Upper lobe of right lung (tissue), 1 donor: Measurements from ENCODE around the gene STX12. TPM values are rescaled to one million over a fixed set of nuclear protein-coding genes. Genes with fewer than 3 reads are reported as not detected.

ENCODE experiments used
- ATAC-seq: fragments of 200-7000 bp; cut with Tn5 transposase; one replicate; pipeline ENCODE4 v1.9.1; 2020; ENCODE audit warnings: mild to moderate bottlenecking, moderate library complexity
- DNase-seq: peaks from one replicate; pipeline ENCODE4 v3.0.0-alpha.2; 2020
- H3K27ac ChIP-seq: fragments of 200-600 bp; one replicate; pipeline ENCODE4 v1.8.0; 2022
- H3K27me3 ChIP-seq: fragments of 200-600 bp; one replicate; pipeline ENCODE4 v1.8.0; 2022; ENCODE audit warnings: mild to moderate bottlenecking
- H3K36me3 ChIP-seq: fragments of 200-600 bp; one replicate; pipeline ENCODE4 v1.8.0; 2022
- H3K4me1 ChIP-seq: fragments of 200-600 bp; one replicate; pipeline ENCODE4 v1.8.0; 2022
- H3K4me3 ChIP-seq: fragments of 200-600 bp; one replicate; pipeline ENCODE4 v1.8.0; 2022; ENCODE audit warnings: mild to moderate bottlenecking
- H3K9me3 ChIP-seq: fragments of 200-600 bp; one replicate; pipeline ENCODE4 v1.8.0; 2022
- CTCF ChIP-seq: fragments of 200-600 bp; IDR thresholded peaks from one replicate; pipeline ENCODE4 v1.8.0; 2022; ENCODE audit warnings: antibody characterized with exemption
- intact Hi-C: fragments of 100-400 bp; cut with DNase I; formaldehyde crosslinking; loops from one replicate; pipeline ENCODE4 v1.11.0; 2022
- long read RNA-seq: library from polyadenylated mRNA; unstranded; transcript quantifications from one replicate; pipeline ENCODE4 v2.0.0, GENCODE V29; 2021
- total RNA-seq: library from RNA; stranded (reverse); fragmentation: NEBNext Ultra II Directional; extraction: Animal tissue kit (Norgen Biotek cat#: 25700); gene quantifications from one replicate; pipeline ENCODE4 v1.2.1, GENCODE V29; 2021
- donor health status: DM: no; HTN: yes; CAD: no; lungs with severe emphysema.

STX12 gene
- total RNA-seq, result 95.6 TPM
- long read RNA-seq, transcript STX12-201 (9 exons, 3,079 nt), result major isoform, 217 of 236 reads
- long read RNA-seq, partial matches to known transcripts, result 1 of 236 reads
- long read RNA-seq, other reads (novel, unspliced or antisense), result 16 of 236 reads

GRCh38 chr1:27772932-27773825 is at the start of gene STX12:
Gene STX12, plus strand, starts transcription at chr1:27773219. Its CDS starts 89 bp downstream, at chr1:27773308.
- no peaks in the 10 kb centered on the region for H3K9me3 ChIP-seq
- peak; percentile 99 for DNase-seq
- peaks cover 4% of the 10 kb centered on the region for H3K36me3 ChIP-seq
- H3K4me1 ChIP-seq, result peaks cover 36% of the 10 kb centered on the region
- TF ChIP-seq CTCF, result no peak
- H3K27ac ChIP-seq, result peak within 1 kb of the TSS; percentile 96
- intact Hi-C loops, result no loop called here
- peak; percentile 99 for ATAC-seq
- H3K4me3 ChIP-seq, result peak within 1 kb of the TSS; percentile 94
- no peaks in the 10 kb centered on the region for H3K27me3 ChIP-seq

GRCh38 chr1:27724961-27725373 is 48.1 kb upstream of the STX12 start:
- DNase-seq, result peak; percentile 66
- Histone ChIP-seq H3K27ac (peak overlapping the region; percentile 91), H3K36me3 (peaks cover 10% of the 10 kb centered on the region), H3K27me3 (no peaks in the 10 kb centered on the region), H3K4me1 (peaks cover 4% of the 10 kb centered on the region), H3K4me3 (peak overlapping the region; percentile 93), H3K9me3 (no peaks in the 10 kb centered on the region)
- intact Hi-C loops, result no loop called here
- no peak for ATAC-seq
- no peak for TF ChIP-seq CTCF

- ATAC-seq (peak; percentile 98), DNase-seq (peak; percentile 100)
- Histone ChIP-seq H3K36me3 (peaks cover 16% of the 10 kb centered on the region), H3K4me3 (peak within 1 kb of the TSS; percentile 93), H3K27ac (peak within 1 kb of the TSS; percentile 93), H3K4me1 (peaks cover 4% of the 10 kb centered on the region), H3K9me3 (no peaks in the 10 kb centered on the region), H3K27me3 (no peaks in the 10 kb centered on the region)
- peak; percentile 63 for TF ChIP-seq CTCF
- intact Hi-C loops, result no loop called here
Observed at GRCh38 chr1:27725374-27726172, 47.4 kb upstream of the STX12 start, which contains the start of gene FAM76A. Gene FAM76A, plus strand, starts transcription at chr1:27725961. Its CDS starts 120 bp downstream, at chr1:27726081.

- ATAC-seq (peak; percentile 21), DNase-seq (peak; percentile 85)
- H3K27me3 ChIP-seq, result no peaks in the 10 kb centered on the region
- intact Hi-C loops, result no loop called here
- peak overlapping the region; percentile 93 for H3K27ac ChIP-seq
- peaks cover 4% of the 10 kb centered on the region for H3K4me1 ChIP-seq
- no peaks in the 10 kb centered on the region for H3K9me3 ChIP-seq
- no peak for TF ChIP-seq CTCF
- H3K4me3 ChIP-seq, result peak overlapping the region; percentile 93
- H3K36me3 ChIP-seq, result peaks cover 24% of the 10 kb centered on the region
Observed at GRCh38 chr1:27726173-27727044, 46.6 kb upstream of the STX12 start.

GRCh38 chr1:27727126-27727525 is 45.9 kb upstream of the STX12 start:
- TF ChIP-seq CTCF, result no peak
- Histone ChIP-seq H3K27ac (no peak overlapping the region), H3K9me3 (no peaks in the 10 kb centered on the region), H3K27me3 (no peaks in the 10 kb centered on the region), H3K4me1 (peaks cover 4% of the 10 kb centered on the region), H3K36me3 (peaks cover 30% of the 10 kb centered on the region), H3K4me3 (peak overlapping the region; percentile 93)
- DNase-seq, result no peak
- intact Hi-C loops, result no loop called here
- no peak for ATAC-seq
